ENCODE measurements around the gene AHI1. TPM values are rescaled to one million over a fixed set of nuclear protein-coding genes. Genes with fewer than 3 reads are reported as not detected.
"Not testable (repeated sequence)": the region's sequence is repeated elsewhere in the genome, so short reads cannot be mapped to it uniquely, and the experiment has no call there.

The AHI1 gene
- total RNA-seq, 2 experiments from 2014 or later, result 21.1 to 27.5 TPM

- TF ChIP-seq CTCF (IDR thresholded peaks at IDR 0.05), result no peak
- CTCF ChIA-PET, result no interaction called here
Measured at GRCh38 chr6:135250234-135250633, 247.3 kb downstream of the AHI1 start.

GRCh38 chr6:135246412-135247012 lies 251.0 kb downstream of the AHI1 start:
- H3K9me3 Mint-ChIP-seq; ATAC-seq (ENCODE audit: poor library complexity); H3K27ac Mint-ChIP-seq; H3K4me3 Mint-ChIP-seq; H3K27me3 Mint-ChIP-seq; H3K4me1 ChIP-seq (ENCODE audit: insufficient read depth, low read length); H3K9me3 ChIP-seq (ENCODE audit: control insufficient read depth in 1 of 2, insufficient read depth in 1 of 2, low read length in 2 of 2); POLR2A ChIA-PET; H3K27ac ChIP-seq (ENCODE audit: low read depth in 1 of 2, low read length in 2 of 2); H3K36me3 Mint-ChIP-seq (ENCODE audit: low read depth); H3K36me3 ChIP-seq (ENCODE audit: insufficient read depth, low read length); H3K27me3 ChIP-seq (ENCODE audit: control insufficient read depth in 1 of 2, insufficient read depth in 2 of 2, low read length in 2 of 2); H3K4me3 ChIP-seq (ENCODE audit: low read length); DNase-seq; CTCF ChIA-PET; intact Hi-C loops (cut with DNase I, micrococcal nuclease); H3K4me1 Mint-ChIP-seq (ENCODE audit: low read depth): not testable (repeated sequence)

More at GRCh38 chr6:135250234-135250633, 247.3 kb downstream of the AHI1 start:
- H3K27me3 Mint-ChIP-seq, result no peaks in the 10 kb centered on the region
- H3K4me3 Mint-ChIP-seq, result no peak overlapping the region
- intact Hi-C loops (cut with DNase I, micrococcal nuclease), result no loop called here
- Histone ChIP-seq H3K36me3 (ENCODE audit: insufficient read depth, low read length) (no peaks in the 10 kb centered on the region), H3K4me3 (ENCODE audit: low read length) (no peak overlapping the region), H3K27me3 (ENCODE audit: control insufficient read depth in 1 of 2, insufficient read depth in 2 of 2, low read length in 2 of 2) (no peaks in the 10 kb centered on the region), H3K4me1 (ENCODE audit: insufficient read depth, low read length) (no peaks in the 10 kb centered on the region), H3K9me3 (ENCODE audit: control insufficient read depth in 1 of 2, insufficient read depth in 1 of 2, low read length in 2 of 2) (no peaks in the 10 kb centered on the region), H3K27ac (ENCODE audit: low read depth in 1 of 2, low read length in 2 of 2) (no peak overlapping the region)
- no peaks in the 10 kb centered on the region for H3K36me3 Mint-ChIP-seq (ENCODE audit: low read depth)
- H3K4me1 Mint-ChIP-seq (ENCODE audit: low read depth), result no peaks in the 10 kb centered on the region
- DNase-seq (peak in 3 of 14 experiments; percentile 9 to 44 (median 33)), ATAC-seq (ENCODE audit: poor library complexity) (no peak)
- H3K27ac Mint-ChIP-seq, result no peak overlapping the region
- POLR2A ChIA-PET, result no interaction called here
- H3K9me3 Mint-ChIP-seq, result no peaks in the 10 kb centered on the region

- Mint-ChIP-seq H3K36me3 (ENCODE audit: low read depth) (no peaks in the 10 kb centered on the region), H3K27ac (no peak overlapping the region), H3K4me3 (no peak overlapping the region), H3K27me3 (no peaks in the 10 kb centered on the region), H3K9me3 (no peaks in the 10 kb centered on the region), H3K4me1 (ENCODE audit: low read depth) (no peaks in the 10 kb centered on the region)
- no peaks in the 10 kb centered on the region for H3K36me3 ChIP-seq (ENCODE audit: insufficient read depth, low read length)
- H3K4me1 ChIP-seq (ENCODE audit: insufficient read depth, low read length), result no peaks in the 10 kb centered on the region
- ATAC-seq (ENCODE audit: poor library complexity) (no peak), DNase-seq (no peak)
- ChIA-PET POLR2A (no interaction called here), CTCF (no interaction called here)
- intact Hi-C loops (cut with DNase I, micrococcal nuclease), result no loop called here
- no peak overlapping the region for H3K4me3 ChIP-seq (ENCODE audit: low read length)
- no peaks in the 10 kb centered on the region for H3K9me3 ChIP-seq (ENCODE audit: control insufficient read depth in 1 of 2, insufficient read depth in 1 of 2, low read length in 2 of 2)
- no peak overlapping the region for H3K27ac ChIP-seq (ENCODE audit: low read depth in 1 of 2, low read length in 2 of 2)
- TF ChIP-seq CTCF (IDR thresholded peaks at IDR 0.05), result no peak
- H3K27me3 ChIP-seq (ENCODE audit: control insufficient read depth in 1 of 2, insufficient read depth in 2 of 2, low read length in 2 of 2), result no peaks in the 10 kb centered on the region
Measured at GRCh38 chr6:135244805-135245204, 252.7 kb downstream of the AHI1 start.

All from CD4-positive, alpha-beta T cell (primary cell).